Measurements from ENCODE around the gene PALM3.

DNA sequence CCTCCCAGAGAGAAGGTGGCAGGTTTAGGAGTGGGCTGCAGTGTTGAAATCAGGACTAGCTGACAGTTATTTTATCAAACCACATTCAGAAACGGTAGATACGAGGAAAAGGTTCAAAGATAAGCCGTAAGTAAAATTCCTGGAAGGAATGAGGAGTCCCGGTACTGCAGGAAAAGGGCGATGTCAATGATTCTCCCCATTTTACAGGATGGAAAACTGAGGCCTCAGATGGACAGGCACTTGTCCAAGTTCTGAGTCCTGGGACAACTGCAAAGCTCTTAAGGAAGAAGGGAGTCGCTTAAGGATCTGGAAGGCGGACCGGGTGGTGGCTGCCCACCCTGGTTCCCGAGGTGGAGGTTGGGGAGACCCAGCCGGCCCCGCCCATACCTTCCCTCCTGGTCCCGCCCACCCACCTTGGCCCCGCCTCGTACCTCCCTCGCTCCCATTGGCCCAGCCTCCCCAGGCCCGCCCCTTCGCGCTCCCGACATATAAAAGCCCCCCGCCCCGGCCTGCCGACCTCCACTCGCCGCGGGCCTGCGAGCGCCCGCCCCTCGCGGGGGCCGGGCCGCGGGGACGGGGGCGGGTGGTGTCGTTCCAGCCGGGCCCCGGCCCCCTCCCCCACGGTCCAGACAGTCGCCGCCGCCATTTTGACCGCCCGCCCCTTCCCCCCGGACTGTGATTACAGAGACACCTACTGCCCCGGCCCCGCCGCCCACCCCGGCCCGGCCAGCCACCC is 56.4 kb downstream of the PALM3 start:
- no peak for TF ChIP-seq YY1 (IDR thresholded peaks at IDR 0.05; ENCODE audit: insufficient read depth, insufficient read length)
- no peak for TF ChIP-seq ZNF274 (IDR thresholded peaks at IDR 0.05; ENCODE audit: low read depth, low read length)

Measured in NT2/D1 (cell line).